HepG2 (cell line): ENCODE data around the gene NFS1. TPM values are rescaled to one million over a fixed set of nuclear protein-coding genes. Genes with fewer than 3 reads are reported as not detected.

ENCODE experiments used
- ARID2 ChIP-seq: sonication (generic); formaldehyde crosslinking; IDR thresholded peaks from 2 replicates; pipeline ENCODE4 v1.8.1; 2022; ENCODE audit warnings: mild to moderate bottlenecking, missing genetic modification reagents, borderline replicate concordance
- ATM ChIP-seq: fragments of 450-650 bp; IDR thresholded peaks from 2 replicates; pipeline ENCODE4 v1.7.1; 2017; ENCODE audit warnings: mild to moderate bottlenecking, borderline replicate concordance
- ELF4 ChIP-seq: sonication (generic); formaldehyde crosslinking; IDR thresholded peaks from 2 replicates; pipeline ENCODE4 v1.5.0; 2020; ENCODE audit warnings: missing genetic modification reagents, mild to moderate bottlenecking, moderate library complexity, borderline replicate concordance
- ELK4 ChIP-seq: sonication (generic); formaldehyde crosslinking; IDR thresholded peaks from 2 replicates; pipeline ENCODE4 v1.9.0; 2021; ENCODE audit warnings: missing genetic modification reagents, borderline replicate concordance
- ESRRA ChIP-seq: sonication (generic); formaldehyde crosslinking; IDR thresholded peaks from 2 replicates; pipeline ENCODE4 v1.5.1; 2020; ENCODE audit warnings: mild to moderate bottlenecking, low read depth, missing genetic modification reagents
- FOXJ3 ChIP-seq: sonication (generic); formaldehyde crosslinking; IDR thresholded peaks from 2 replicates; pipeline ENCODE4 v1.4.0; 2020; ENCODE audit warnings: missing genetic modification reagents, mild to moderate bottlenecking, borderline replicate concordance
- GTF2F1 ChIP-seq: fragments of 150-350 bp; IDR thresholded peaks from 2 replicates; pipeline ENCODE4 v1.6.1; 2014; ENCODE audit warnings: low read length
- HNF4A ChIP-seq: sonication (generic); formaldehyde crosslinking; IDR thresholded peaks from 2 replicates; pipeline ENCODE4 v1.4.0; 2020; ENCODE audit warnings: missing genetic modification reagents
- IKZF4 ChIP-seq: sonication (generic); formaldehyde crosslinking; IDR thresholded peaks from 2 replicates; pipeline ENCODE4 v1.5.1; 2020; ENCODE audit warnings: borderline replicate concordance, mild to moderate bottlenecking, low read depth, missing genetic modification reagents; ENCODE audit errors: not compliant biosample characterization
- POLR2AphosphoS2 ChIP-seq: IDR thresholded peaks from 2 replicates; pipeline ENCODE4 v1.6.1; 2011; ENCODE audit warnings: low read depth, low read length, improper control_type of control experiment
- RFX1 ChIP-seq: fragments of 450-650 bp; IDR thresholded peaks from 2 replicates; pipeline ENCODE4 v1.6.1; 2017
- RORA ChIP-seq: sonication (generic); formaldehyde crosslinking; IDR thresholded peaks from 2 replicates; pipeline ENCODE4 v1.5.0; 2020; ENCODE audit warnings: mild to moderate bottlenecking, missing genetic modification reagents, moderate library complexity
- SETDB1 ChIP-seq: sonication (generic); formaldehyde crosslinking; IDR thresholded peaks from 2 replicates; pipeline ENCODE4 v1.5.1; 2020; ENCODE audit warnings: missing genetic modification reagents, mild to moderate bottlenecking, borderline replicate concordance
- TBX3 ChIP-seq: fragments of 450-650 bp; IDR thresholded peaks from 2 replicates; pipeline ENCODE4 v1.6.1; 2017; ENCODE audit warnings: antibody characterized with exemption, mild to moderate bottlenecking, inconsistent platforms, borderline replicate concordance
- TMF1 ChIP-seq: sonication (generic); formaldehyde crosslinking; IDR thresholded peaks from 2 replicates; pipeline ENCODE4 v1.8.1; 2022; ENCODE audit warnings: low read depth, missing genetic modification reagents
- ZBTB21 ChIP-seq: sonication (generic); formaldehyde crosslinking; IDR thresholded peaks from 2 replicates; pipeline ENCODE4 v1.4.0; 2020; ENCODE audit warnings: missing genetic modification reagents
- ZFP36 ChIP-seq: fragments of 150-350 bp; IDR thresholded peaks from 2 replicates; pipeline ENCODE4 v1.6.1; 2018; ENCODE audit warnings: borderline replicate concordance, low read length, low read depth; ENCODE audit not compliant: partially characterized antibody
- ZNF124 ChIP-seq: sonication (generic); formaldehyde crosslinking; IDR thresholded peaks from 2 replicates; pipeline ENCODE4 v1.4.0; 2020; ENCODE audit warnings: missing genetic modification reagents
- ZNF274 ChIP-seq: sonication (generic); formaldehyde crosslinking; IDR thresholded peaks from 2 replicates; pipeline ENCODE4 v1.5.1; 2020; ENCODE audit warnings: mild to moderate bottlenecking, missing genetic modification reagents
- ZNF296 ChIP-seq: sonication (generic); formaldehyde crosslinking; conservative IDR thresholded peaks from 2 replicates; pipeline ENCODE4 v1.5.0; 2020; ENCODE audit warnings: mild to moderate bottlenecking, missing genetic modification reagents
- ZNF354B ChIP-seq: sonication (generic); formaldehyde crosslinking; IDR thresholded peaks from 2 replicates; pipeline ENCODE4 v1.8.0; 2022; ENCODE audit warnings: mild to moderate bottlenecking, missing genetic modification reagents
- ZNF367 ChIP-seq: sonication (generic); formaldehyde crosslinking; IDR thresholded peaks from 2 replicates; pipeline ENCODE4 v1.4.0; 2020; ENCODE audit warnings: missing genetic modification reagents, borderline replicate concordance
- ZNF441 ChIP-seq: sonication (generic); formaldehyde crosslinking; IDR thresholded peaks from 2 replicates; pipeline ENCODE4 v1.7.0; 2021; ENCODE audit warnings: missing genetic modification reagents, borderline replicate concordance
- ZNF580 ChIP-seq: IDR thresholded peaks from 2 replicates; pipeline ENCODE4 v1.6.1; 2016; ENCODE audit warnings: low read depth, borderline replicate concordance
- ZNF660 ChIP-seq: sonication (generic); formaldehyde crosslinking; IDR thresholded peaks from 2 replicates; pipeline ENCODE4 v1.5.1; 2020; ENCODE audit warnings: mild to moderate bottlenecking, low read depth, missing genetic modification reagents, borderline replicate concordance
- ZNF737 ChIP-seq: sonication (generic); formaldehyde crosslinking; IDR thresholded peaks from 2 replicates; pipeline ENCODE4 v1.5.0; 2020; ENCODE audit warnings: missing genetic modification reagents, mild to moderate bottlenecking, borderline replicate concordance
- polyA plus RNA-seq, 8 experiments: library from polyadenylated mRNA; depleted of rRNA in 3 of 8; stranded (reverse) in 7 of 8; unstranded in 1 of 8; fragments of >200 nt; fragmentation: Illumina TruSeq in 4 of 8; extraction: Trizol in 4 of 8; gene quantifications; 2 replicates each; pipeline versions ENCODE4 v1.2.1 to v1.2.3, GENCODE V29; 2011 to 2016; ENCODE audit warnings: low read depth in 4 of 8, missing spikeins in 1 of 8, mixed read lengths in 1 of 8; ENCODE audit not compliant: insufficient read depth in 1 of 8
- total RNA-seq, 5 experiments: library from RNA; depleted of rRNA; stranded (reverse); fragments of >200 nt; fragmentation: Illumina TruSeq; extraction: Trizol; gene quantifications; 2 replicates each; pipeline ENCODE4 v1.2.3, GENCODE V29; 2016; ENCODE audit warnings: low read depth in 1 of 5
- TF ChIP-seq, protein P1 (sequence below): sonication (generic); formaldehyde crosslinking; IDR thresholded peaks from 2 replicates; pipeline ENCODE4 v1.4.0; 2020; ENCODE audit warnings: missing genetic modification reagents

NFS1 gene
- total and polyA plus RNA-seq, 2 of the 13 experiments (the other 11 are each of a cell fraction or from before 2014, with no cell fraction given) = 65.9 to 88.1 TPM

DNA sequence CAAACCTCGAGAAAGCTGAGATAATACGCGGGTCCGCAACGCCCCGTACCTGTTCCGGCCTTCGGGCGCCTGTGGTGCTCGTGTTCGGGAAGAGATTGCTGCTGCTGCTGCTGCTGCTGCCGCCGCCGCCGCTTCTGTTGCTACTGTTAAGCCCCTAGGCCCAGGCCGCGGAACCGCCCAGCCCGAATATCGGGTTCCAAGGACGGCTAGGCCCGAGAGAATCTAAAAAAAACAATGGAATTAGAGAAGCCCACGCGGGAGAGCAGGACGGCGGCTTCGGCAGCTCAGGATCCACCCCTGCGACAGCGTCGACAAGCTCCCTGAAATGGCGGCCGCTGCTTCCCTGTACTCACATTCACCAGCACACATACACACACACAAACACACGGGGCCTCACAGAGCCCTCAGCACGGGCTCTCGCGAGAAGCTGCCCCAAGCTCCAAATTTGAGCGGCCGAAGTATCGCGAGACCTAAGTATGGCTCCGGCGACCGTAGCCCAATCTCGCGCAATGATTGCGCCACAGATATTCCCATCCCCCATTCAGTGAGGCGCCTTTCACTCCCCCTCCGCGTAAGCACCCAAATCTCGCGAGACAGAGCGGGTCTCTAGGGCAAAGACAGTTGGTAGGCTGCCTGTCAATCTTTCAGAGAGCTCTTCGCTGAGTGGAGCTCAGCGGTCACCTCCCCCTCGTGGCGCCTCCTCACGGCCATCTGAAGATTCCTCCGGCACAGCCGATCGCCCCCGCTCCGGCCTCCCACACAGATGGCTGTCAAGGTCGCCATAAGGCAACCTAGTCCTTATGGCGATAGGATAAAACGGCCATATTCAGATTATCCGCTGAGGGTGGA, 43.0 kb upstream of the NFS1 start, which contains the start of gene RBM39 (continued):
- TF ChIP-seq ZNF660 (peak; percentile 28; the same call in 1 of the 2 replicates), ZNF124 (CRISPR knock-in tag) (peak; percentile 98), HNF4A (CRISPR knock-in tag) (peak; percentile 57), ZNF367 (CRISPR knock-in tag) (peak; percentile 96; the same call in 1 of the 2 replicates), TMF1 (CRISPR knock-in tag) (peak; percentile 64), ZFP36 (no peak), RFX1 (no peak; the same call in 1 of the 2 replicates), ZNF354B (CRISPR knock-in tag) (peak; percentile 61), ELF4 (peak; percentile 95), ATM (no peak), ESRRA (peak; percentile 83), ARID2 (CRISPR knock-in tag) (peak; percentile 91), SETDB1 (CRISPR knock-in tag) (no peak), ZNF580 (CRISPR knock-in tag) (peak; percentile 99), RORA (CRISPR knock-in tag) (peak; percentile 91; the same call in 1 of the 2 replicates), POLR2AphosphoS2 (peak; percentile 57), ZNF296 (CRISPR knock-in tag) (peak; percentile 91; the same call in 1 of the 2 replicates), TBX3 (peak; percentile 87; the same call in 1 of the 2 replicates), ZNF737 (peak; percentile 98), GTF2F1 (peak; percentile 87), ZNF441 (CRISPR knock-in tag) (peak; percentile 92), IKZF4 (CRISPR knock-in tag) (peak; percentile 87), FOXJ3 (CRISPR knock-in tag) (peak; percentile 96), ELK4 (CRISPR knock-in tag) (peak; percentile 96; the same call in 1 of the 2 replicates), ZNF274 (peak; percentile 97), ZBTB21 (peak; percentile 83)
- TF ChIP-seq, protein P1, sequence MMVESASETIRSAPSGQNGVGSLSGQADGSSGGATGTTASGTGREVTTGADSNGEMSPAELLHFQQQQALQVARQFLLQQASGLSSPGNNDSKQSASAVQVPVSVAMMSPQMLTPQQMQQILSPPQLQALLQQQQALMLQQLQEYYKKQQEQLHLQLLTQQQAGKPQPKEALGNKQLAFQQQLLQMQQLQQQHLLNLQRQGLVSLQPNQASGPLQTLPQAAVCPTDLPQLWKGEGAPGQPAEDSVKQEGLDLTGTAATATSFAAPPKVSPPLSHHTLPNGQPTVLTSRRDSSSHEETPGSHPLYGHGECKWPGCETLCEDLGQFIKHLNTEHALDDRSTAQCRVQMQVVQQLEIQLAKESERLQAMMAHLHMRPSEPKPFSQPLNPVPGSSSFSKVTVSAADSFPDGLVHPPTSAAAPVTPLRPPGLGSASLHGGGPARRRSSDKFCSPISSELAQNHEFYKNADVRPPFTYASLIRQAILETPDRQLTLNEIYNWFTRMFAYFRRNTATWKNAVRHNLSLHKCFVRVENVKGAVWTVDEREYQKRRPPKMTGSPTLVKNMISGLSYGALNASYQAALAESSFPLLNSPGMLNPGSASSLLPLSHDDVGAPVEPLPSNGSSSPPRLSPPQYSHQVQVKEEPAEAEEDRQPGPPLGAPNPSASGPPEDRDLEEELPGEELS (CRISPR knock-in tag) = peak; percentile 96
